HepG2 (cell line): Measurements from ENCODE around the gene TRPC1. TPM values are rescaled to one million over a fixed set of nuclear protein-coding genes. Genes with fewer than 3 reads are reported as not detected.

Experiments
- ATAC-seq: fragments of 200-7000 bp; cut with Tn5 transposase; 3 replicates; pipeline ENCODE4 v1.9.1; 2020; ENCODE audit warnings: mild to moderate bottlenecking, moderate library complexity
- BruUV-seq: library from RNA; stranded (reverse); fragments of 400-500 nt; replicated peaks from 2 replicates; lab custom pipeline; 2021; lab: Mats Ljungman, UMichigan
- CTCF ChIA-PET: fragments of 300-600 bp; formaldehyde crosslinking; extraction: SDS; loops from one replicate; lab custom pipeline; 2021; ENCODE audit warnings: low total read pairs, inconsistent platforms, low intra/inter-chr PET ratio; lab: Yijun Ruan, JAX
- POLR2A ChIA-PET: fragments of 350-600 bp; sonication (Branson Sonifier 250); formaldehyde crosslinking; loops from one replicate; lab custom pipeline; 2020; ENCODE audit warnings: antibody characterized with exemption, inconsistent platforms; lab: Yijun Ruan, JAX
- DNase-seq: peaks from one replicate; pipeline ENCODE4 v3.0.0-alpha.2; 2015; ENCODE audit warnings: low spot score
- FAIRE-seq: peaks from 3 replicates; lab custom pipeline; 2011; peaks lifted over from hg19 to GRCh38; lab: Jason Lieb, UNC
- H2AFZ ChIP-seq: one replicate; pipeline ENCODE4 v1.6.1; 2011; ENCODE audit warnings: low read length, inconsistent platforms
- H3K27ac ChIP-seq: fragments of 300-600 bp; 3 replicates; pipeline ENCODE4 v1.8.0; 2011; ENCODE audit warnings: mixed run types, mild to moderate bottlenecking, mixed read lengths, low read length, inconsistent platforms; ENCODE audit not compliant: insufficient read depth; ENCODE audit errors: extremely low read length
- H3K27me3 ChIP-seq, 2 experiments: fragments of 200-600 bp in 1 of 2; 2 replicates in 1 of 2; 3 replicates in 1 of 2; pipeline versions ENCODE4 v1.6.0 to v1.8.0; 2011; ENCODE audit warnings: low read length in 2 of 2, mild to moderate bottlenecking in 2 of 2, moderate library complexity in 2 of 2, inconsistent platforms in 1 of 2; ENCODE audit not compliant: insufficient read depth in 2 of 2, control insufficient read depth in 1 of 2
- H3K36me3 ChIP-seq, 2 experiments: fragments of 200-600 bp in 1 of 2; replicated peaks in 1 of 2; 2 replicates in 1 of 2; 3 replicates in 1 of 2; pipeline versions ENCODE4 v1.5.1 to v1.8.0; 2011; ENCODE audit warnings: low read length in 2 of 2, inconsistent platforms in 1 of 2; ENCODE audit not compliant: insufficient read depth in 2 of 2, control insufficient read depth in 1 of 2
- H3K4me1 ChIP-seq: 2 replicates; pipeline ENCODE4 v1.5.1; 2012; ENCODE audit warnings: low read length, inconsistent platforms; ENCODE audit not compliant: insufficient read depth
- H3K4me2 ChIP-seq: 2 replicates; pipeline ENCODE4 v1.6.0; 2011; ENCODE audit warnings: low read depth, low read length, inconsistent platforms
- H3K4me3 ChIP-seq, 3 experiments: fragments of 200-600 bp in 1 of 3; sonication (generic), shearing (Covaris generic) in 1 of 3; replicated peaks in 1 of 3; 2 replicates each; pipeline ENCODE4 v1.5.1; 2011 to 2016; ENCODE audit warnings: low read length in 3 of 3, inconsistent platforms in 2 of 3, low read depth in 2 of 3, mild to moderate bottlenecking in 2 of 3, control low read depth in 1 of 3, mixed read lengths in 1 of 3; ENCODE audit not compliant: insufficient read depth in 1 of 3
- H3K79me2 ChIP-seq: one replicate; pipeline ENCODE4 v1.6.1; 2011; ENCODE audit warnings: low read length, inconsistent platforms; ENCODE audit not compliant: insufficient read depth
- H3K9ac ChIP-seq: 2 replicates; pipeline ENCODE4 v1.6.0; 2011; ENCODE audit warnings: mild to moderate bottlenecking, low read depth, low read length, inconsistent platforms; ENCODE audit not compliant: insufficient read depth
- H3K9me3 ChIP-seq: 2 replicates; pipeline ENCODE4 v1.5.1; 2012; ENCODE audit warnings: mild to moderate bottlenecking, low read length
- H4K20me1 ChIP-seq: 2 replicates; pipeline ENCODE4 v1.6.0; 2011; ENCODE audit warnings: inconsistent platforms, mild to moderate bottlenecking, low read length, moderate library complexity; ENCODE audit not compliant: insufficient read depth
- CAMTA2 ChIP-seq: sonication (generic); formaldehyde crosslinking; IDR thresholded peaks from 2 replicates; pipeline ENCODE4 v1.4.0; 2020; ENCODE audit warnings: mild to moderate bottlenecking, missing genetic modification reagents, borderline replicate concordance
- DNMT3B ChIP-seq: conservative IDR thresholded peaks from 2 replicates; pipeline ENCODE4 v1.6.1; 2016; ENCODE audit warnings: missing biosample characterization, control low read depth
- FOXO1 ChIP-seq: sonication (generic); formaldehyde crosslinking; IDR thresholded peaks from 2 replicates; pipeline ENCODE4 v1.4.0; 2020; ENCODE audit warnings: missing genetic modification reagents
- HES4 ChIP-seq: sonication (generic); formaldehyde crosslinking; IDR thresholded peaks from 2 replicates; pipeline ENCODE4 v1.9.0; 2021; ENCODE audit warnings: mild to moderate bottlenecking, missing genetic modification reagents, borderline replicate concordance
- KDM5A ChIP-seq: fragments of 200-600 bp; sonication (generic); IDR thresholded peaks from 2 replicates; pipeline ENCODE4 v1.7.0; 2018; ENCODE audit warnings: antibody characterized with exemption, mild to moderate bottlenecking, low read length, borderline replicate concordance
- NCOR1 ChIP-seq: fragments of 200-600 bp; sonication (generic); IDR thresholded peaks from 2 replicates; pipeline ENCODE4 v1.7.0; 2017; ENCODE audit warnings: antibody characterized with exemption, low read length, borderline replicate concordance
- PHF20 ChIP-seq: sonication (generic); formaldehyde crosslinking; IDR thresholded peaks from 2 replicates; pipeline ENCODE4 v1.5.0; 2020; ENCODE audit warnings: mild to moderate bottlenecking, missing genetic modification reagents
- SMYD3 ChIP-seq: sonication (generic); formaldehyde crosslinking; IDR thresholded peaks from 2 replicates; pipeline ENCODE4 v1.8.1; 2023; ENCODE audit warnings: mild to moderate bottlenecking, missing genetic modification reagents
- SRSF1 ChIP-seq: fragments of 200-400 bp; formaldehyde crosslinking; optimal IDR thresholded peaks from 2 replicates; pipeline ENCODE3; 2017; ENCODE audit warnings: mild to moderate bottlenecking, low read depth, low read length, moderate library complexity
- ZFP1 ChIP-seq: IDR thresholded peaks from 2 replicates; pipeline ENCODE4 v1.6.1; 2016
- ZNF143 ChIP-seq: sonication (generic); formaldehyde crosslinking; IDR thresholded peaks from 2 replicates; pipeline ENCODE4 v1.4.0; 2020; ENCODE audit warnings: missing genetic modification reagents
- ZNF460 ChIP-seq: sonication (generic); formaldehyde crosslinking; IDR thresholded peaks from 2 replicates; pipeline ENCODE4 v1.5.1; 2020; ENCODE audit warnings: missing genetic modification reagents, mild to moderate bottlenecking, borderline replicate concordance
- ZNF547 ChIP-seq: sonication (generic); formaldehyde crosslinking; IDR thresholded peaks from 2 replicates; pipeline ENCODE4 v1.5.1; 2020; ENCODE audit warnings: mild to moderate bottlenecking, missing genetic modification reagents
- WGBS: methylation state at CpG from one replicate; pipeline ENCODE4 v1.1.6; 2017; ENCODE audit warnings: low lambda C conversion rate; 5-methylcytosine and 5-hydroxymethylcytosine counted together
- in situ Hi-C: cut with HindIII; loops from 2 replicates; pipeline ENCODE4 v1.10.0; 2017; ENCODE audit warnings: low pct_unique_long_range_greater_than_20kb; ENCODE audit not compliant: extremely low pct_ligation_motif_present
- intact Hi-C: fragments of 100-400 bp; cut with micrococcal nuclease; formaldehyde crosslinking; loops from one replicate; pipeline ENCODE4 v1.10.0; 2022; ENCODE audit not compliant: unreplicated experiment
- polyA plus RNA-seq, 8 experiments: library from polyadenylated mRNA; depleted of rRNA in 3 of 8; stranded (reverse) in 7 of 8; unstranded in 1 of 8; fragments of >200 nt; fragmentation: Illumina TruSeq in 4 of 8; extraction: Trizol in 4 of 8; gene quantifications; 2 replicates each; pipeline versions ENCODE4 v1.2.1 to v1.2.3, GENCODE V29; 2011 to 2016; ENCODE audit warnings: low read depth in 4 of 8, missing spikeins in 1 of 8, mixed read lengths in 1 of 8; ENCODE audit not compliant: insufficient read depth in 1 of 8
- total RNA-seq, 5 experiments: library from RNA; depleted of rRNA; stranded (reverse); fragments of >200 nt; fragmentation: Illumina TruSeq; extraction: Trizol; gene quantifications; 2 replicates each; pipeline ENCODE4 v1.2.3, GENCODE V29; 2016; ENCODE audit warnings: low read depth in 1 of 5
- TF ChIP-seq, protein P1 (sequence below): sonication (generic); formaldehyde crosslinking; IDR thresholded peaks from 2 replicates; pipeline ENCODE4 v1.4.0; 2020; ENCODE audit warnings: low read depth, mild to moderate bottlenecking, missing genetic modification reagents
- TF ChIP-seq, protein P2 (sequence below): sonication (generic); formaldehyde crosslinking; IDR thresholded peaks from 2 replicates; pipeline ENCODE4 v1.9.0; 2021; ENCODE audit warnings: missing genetic modification reagents, mild to moderate bottlenecking, borderline replicate concordance

TRPC1 gene
- total and polyA plus RNA-seq, 2 of the 13 experiments (the other 11 are each of a cell fraction or from before 2014, with no cell fraction given): 10.8 to 13.1 TPM

DNA sequence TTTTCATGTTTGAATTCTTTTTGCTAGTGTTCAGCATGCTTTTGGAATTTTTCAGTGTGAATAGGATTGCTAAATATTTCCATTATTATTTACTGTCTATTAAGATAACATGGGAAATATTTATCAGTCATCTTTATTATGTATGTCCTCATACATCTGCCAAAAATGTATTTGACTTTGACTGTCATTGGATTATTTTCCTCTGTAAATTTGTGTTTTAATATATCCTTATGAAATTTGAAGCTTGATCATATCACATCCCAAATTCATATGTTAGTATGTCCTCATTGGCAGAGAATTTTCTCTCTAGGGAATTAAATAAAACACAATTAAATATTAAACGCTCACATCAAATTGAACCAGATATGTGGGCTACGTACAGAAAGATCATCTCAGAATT lies 32.3 kb upstream of the TRPC1 start:
- Histone ChIP-seq H2AFZ (no peak overlapping the region), H3K27ac (no peak overlapping the region), H3K9ac (no peak overlapping the region), H3K79me2 (no peaks in the 10 kb centered on the region), H3K36me3 (peaks cover under 1 to 12% of the 10 kb centered on the region in 2 experiments; a peak in 3 of 5 replicates), H3K4me1 (no peaks in the 10 kb centered on the region), H3K9me3 (no peaks in the 10 kb centered on the region), H3K4me3 (no peak overlapping the region), H3K4me2 (no peak overlapping the region), H3K27me3 (no peaks in the 10 kb centered on the region), H4K20me1 (no peaks in the 10 kb centered on the region)
- DNase-seq: no peak
- POLR2A ChIA-PET: no interaction called here
- CTCF ChIA-PET: no interaction called here
- ATAC-seq: no peak
- 99% methylated on average over 2 of the region's 2 CpGs for WGBS
- in situ Hi-C loops: no loop called here
- intact Hi-C loops: no loop called here
- FAIRE-seq: no peak
- BruUV-seq: no TSS peak
- no peak for TF ChIP-seq DNMT3B
- TF ChIP-seq KDM5A: no peak
- TF ChIP-seq SRSF1: no peak
- no peak for TF ChIP-seq NCOR1
- TF ChIP-seq ZNF143: no peak
- no peak for TF ChIP-seq ZFP1 (CRISPR knock-in tag)
- TF ChIP-seq PHF20: no peak
- TF ChIP-seq, protein P1, sequence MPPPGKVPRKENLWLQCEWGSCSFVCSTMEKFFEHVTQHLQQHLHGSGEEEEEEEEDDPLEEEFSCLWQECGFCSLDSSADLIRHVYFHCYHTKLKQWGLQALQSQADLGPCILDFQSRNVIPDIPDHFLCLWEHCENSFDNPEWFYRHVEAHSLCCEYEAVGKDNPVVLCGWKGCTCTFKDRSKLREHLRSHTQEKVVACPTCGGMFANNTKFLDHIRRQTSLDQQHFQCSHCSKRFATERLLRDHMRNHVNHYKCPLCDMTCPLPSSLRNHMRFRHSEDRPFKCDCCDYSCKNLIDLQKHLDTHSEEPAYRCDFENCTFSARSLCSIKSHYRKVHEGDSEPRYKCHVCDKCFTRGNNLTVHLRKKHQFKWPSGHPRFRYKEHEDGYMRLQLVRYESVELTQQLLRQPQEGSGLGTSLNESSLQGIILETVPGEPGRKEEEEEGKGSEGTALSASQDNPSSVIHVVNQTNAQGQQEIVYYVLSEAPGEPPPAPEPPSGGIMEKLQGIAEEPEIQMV (CRISPR knock-in tag): no peak
- no peak for TF ChIP-seq SMYD3 (CRISPR knock-in tag)
- no peak for TF ChIP-seq ZNF547 (CRISPR knock-in tag)
- no peak for TF ChIP-seq HES4 (CRISPR knock-in tag)
- TF ChIP-seq ZNF460 (CRISPR knock-in tag): no peak
- no peak for TF ChIP-seq FOXO1
- no peak for TF ChIP-seq CAMTA2
- TF ChIP-seq, protein P2, sequence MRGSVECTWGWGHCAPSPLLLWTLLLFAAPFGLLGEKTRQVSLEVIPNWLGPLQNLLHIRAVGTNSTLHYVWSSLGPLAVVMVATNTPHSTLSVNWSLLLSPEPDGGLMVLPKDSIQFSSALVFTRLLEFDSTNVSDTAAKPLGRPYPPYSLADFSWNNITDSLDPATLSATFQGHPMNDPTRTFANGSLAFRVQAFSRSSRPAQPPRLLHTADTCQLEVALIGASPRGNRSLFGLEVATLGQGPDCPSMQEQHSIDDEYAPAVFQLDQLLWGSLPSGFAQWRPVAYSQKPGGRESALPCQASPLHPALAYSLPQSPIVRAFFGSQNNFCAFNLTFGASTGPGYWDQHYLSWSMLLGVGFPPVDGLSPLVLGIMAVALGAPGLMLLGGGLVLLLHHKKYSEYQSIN (CRISPR knock-in tag): no peak
